KMS-11 (cell line): ENCODE data around the gene RXFP1.

Source experiments
- H2AFZ ChIP-seq: fragments of 200-600 bp; sonication (generic); 2 replicates; pipeline ENCODE4 v1.6.1; 2016; ENCODE audit warnings: antibody characterized with exemption, mixed run types, low read depth
- H3K27ac ChIP-seq: fragments of 200-600 bp; sonication (generic); 2 replicates; pipeline ENCODE4 v1.6.1; 2016; ENCODE audit warnings: mild to moderate bottlenecking, mixed run types
- H3K27me3 ChIP-seq: fragments of 200-600 bp; sonication (generic); 2 replicates; pipeline ENCODE4 v1.6.1; 2017; ENCODE audit warnings: mild to moderate bottlenecking, low read depth, mixed run types, moderate library complexity; ENCODE audit not compliant: insufficient read depth
- H3K36me3 ChIP-seq: fragments of 200-600 bp; sonication (generic); 2 replicates; pipeline ENCODE4 v1.6.1; 2017; ENCODE audit warnings: mild to moderate bottlenecking, mixed run types; ENCODE audit not compliant: insufficient read depth
- H3K4me1 ChIP-seq: fragments of 200-600 bp; sonication (generic); 2 replicates; pipeline ENCODE4 v1.6.1; 2016; ENCODE audit warnings: mild to moderate bottlenecking, low read depth, mixed run types; ENCODE audit not compliant: poor library complexity, severe bottlenecking
- H3K4me2 ChIP-seq: fragments of 200-600 bp; sonication (generic); 2 replicates; pipeline ENCODE4 v1.7.0; 2016; ENCODE audit warnings: mild to moderate bottlenecking, mixed run types
- H3K4me3 ChIP-seq: fragments of 200-600 bp; sonication (generic); IDR thresholded peaks from 2 replicates; pipeline ENCODE4 v1.6.1; 2017; ENCODE audit warnings: low read depth, low read length, mixed read lengths; ENCODE audit not compliant: insufficient read depth
- H3K79me2 ChIP-seq: fragments of 200-600 bp; sonication (generic); 2 replicates; pipeline ENCODE4 v1.6.1; 2016; ENCODE audit warnings: low read depth, mixed run types; ENCODE audit not compliant: insufficient read depth
- H3K9ac ChIP-seq: fragments of 200-600 bp; sonication (generic); 2 replicates; pipeline ENCODE4 v1.6.1; 2016; ENCODE audit warnings: mild to moderate bottlenecking, mixed run types
- H4K20me1 ChIP-seq: fragments of 200-600 bp; sonication (generic); 2 replicates; pipeline ENCODE4 v1.6.1; 2016; ENCODE audit warnings: mild to moderate bottlenecking, mixed run types; ENCODE audit not compliant: insufficient read depth
- CTCF ChIP-seq: fragments of 200-600 bp; sonication (generic); conservative IDR thresholded peaks from 2 replicates; pipeline ENCODE4 v1.6.1; 2017; ENCODE audit warnings: low read depth, mild to moderate bottlenecking, antibody characterized with exemption, low read length, moderate library complexity, mixed read lengths

The RXFP1 gene

GRCh38 chr4:158678767-158679166 lies 157.1 kb downstream of the RXFP1 start:
- TF ChIP-seq CTCF: no peak
- H3K9ac ChIP-seq: no peak overlapping the region
- H3K4me3 ChIP-seq: no peak overlapping the region

GRCh38 chr4:158681629-158682028 lies 159.9 kb downstream of the RXFP1 start:
- Histone ChIP-seq H3K4me2 (no peak overlapping the region), H3K27ac (no peak overlapping the region), H3K79me2 (no peaks in the 10 kb centered on the region), H3K9ac (no peak overlapping the region), H3K36me3 (no peaks in the 10 kb centered on the region), H3K27me3 (no peaks in the 10 kb centered on the region), H2AFZ (no peak overlapping the region), H3K4me1 (no peaks in the 10 kb centered on the region), H4K20me1 (no peaks in the 10 kb centered on the region), H3K4me3 (no peak overlapping the region)
- no peak for TF ChIP-seq CTCF

More at GRCh38 chr4:158678767-158679166, 157.1 kb downstream of the RXFP1 start:
- H3K27ac ChIP-seq: no peak overlapping the region
- no peaks in the 10 kb centered on the region for H3K36me3 ChIP-seq
- no peak overlapping the region for H3K4me2 ChIP-seq
- no peaks in the 10 kb centered on the region; the same call in 1 of the 2 replicates for H3K79me2 ChIP-seq
- H4K20me1 ChIP-seq: no peaks in the 10 kb centered on the region
- H3K4me1 ChIP-seq: peaks cover 3% of the 10 kb centered on the region
- H2AFZ ChIP-seq: no peak overlapping the region
- H3K27me3 ChIP-seq: no peaks in the 10 kb centered on the region

GRCh38 chr4:158682066-158682465 lies 160.4 kb downstream of the RXFP1 start:
- Histone ChIP-seq H3K79me2 (no peaks in the 10 kb centered on the region), H3K9ac (no peak overlapping the region), H3K27me3 (no peaks in the 10 kb centered on the region), H3K36me3 (no peaks in the 10 kb centered on the region), H4K20me1 (no peaks in the 10 kb centered on the region), H3K4me3 (no peak overlapping the region), H3K27ac (no peak overlapping the region), H3K4me2 (no peak overlapping the region), H2AFZ (no peak overlapping the region), H3K4me1 (no peaks in the 10 kb centered on the region)
- TF ChIP-seq CTCF: no peak

- Histone ChIP-seq H4K20me1 (no peaks in the 10 kb centered on the region), H3K9ac (no peak overlapping the region), H3K27ac (no peak overlapping the region), H3K4me2 (no peak overlapping the region), H2AFZ (no peak overlapping the region), H3K27me3 (no peaks in the 10 kb centered on the region), H3K4me3 (no peak overlapping the region), H3K79me2 (no peaks in the 10 kb centered on the region), H3K36me3 (no peaks in the 10 kb centered on the region), H3K4me1 (no peaks in the 10 kb centered on the region)
- TF ChIP-seq CTCF: no peak
These were observed 167.1 kb downstream of the RXFP1 start for GRCh38 chr4:158688813-158689212.
